ENCODE results near the gene HNRNPH2. TPM values are rescaled to one million over a fixed set of nuclear protein-coding genes. Genes with fewer than 3 reads are reported as not detected.

The HNRNPH2 gene
- total and polyA plus RNA-seq, 9 donors, result 46.4 to 79.6 (median 63.3) TPM

DNA sequence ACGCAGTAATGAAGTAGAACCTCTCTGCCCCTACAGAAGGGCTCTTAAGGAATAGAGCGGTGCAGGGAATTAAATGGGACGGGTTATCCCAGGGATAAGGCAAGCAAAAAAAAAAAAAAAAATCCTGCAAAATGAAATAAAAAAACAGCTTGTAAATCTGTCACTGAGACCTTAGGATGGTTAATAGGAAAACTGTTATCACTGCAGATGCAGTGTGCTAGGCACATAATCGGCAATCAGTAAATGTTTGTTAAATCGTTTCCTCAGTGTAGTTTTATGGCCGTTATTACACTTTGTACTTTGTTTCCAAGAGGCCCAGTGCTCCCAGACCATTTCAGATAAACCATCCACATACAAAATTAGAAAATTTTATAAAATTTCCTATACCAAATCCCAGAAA is 1.0 kb downstream of the HNRNPH2 start:
- DNase-seq, result no peak
- 33 to 47% (median 36%) methylated on average over 6 of the region's 6 CpGs for WGBS, 3 donors
- Histone ChIP-seq H3K4me3 (peak overlapping the region; percentile 55), H3K27ac (no peak overlapping the region), H3K4me1 (ENCODE audit: insufficient read depth) (peaks cover 1% of the 10 kb centered on the region), H3K36me3 (no peaks in the 10 kb centered on the region), H3K9me3 (no peaks in the 10 kb centered on the region), H3K27me3 (no peaks in the 10 kb centered on the region)
- TF ChIP-seq POLR2A (IDR thresholded peaks at IDR 0.05), result no peak
- no peak for TF ChIP-seq EP300 (IDR thresholded peaks at IDR 0.05)
- TF ChIP-seq, protein P1, sequence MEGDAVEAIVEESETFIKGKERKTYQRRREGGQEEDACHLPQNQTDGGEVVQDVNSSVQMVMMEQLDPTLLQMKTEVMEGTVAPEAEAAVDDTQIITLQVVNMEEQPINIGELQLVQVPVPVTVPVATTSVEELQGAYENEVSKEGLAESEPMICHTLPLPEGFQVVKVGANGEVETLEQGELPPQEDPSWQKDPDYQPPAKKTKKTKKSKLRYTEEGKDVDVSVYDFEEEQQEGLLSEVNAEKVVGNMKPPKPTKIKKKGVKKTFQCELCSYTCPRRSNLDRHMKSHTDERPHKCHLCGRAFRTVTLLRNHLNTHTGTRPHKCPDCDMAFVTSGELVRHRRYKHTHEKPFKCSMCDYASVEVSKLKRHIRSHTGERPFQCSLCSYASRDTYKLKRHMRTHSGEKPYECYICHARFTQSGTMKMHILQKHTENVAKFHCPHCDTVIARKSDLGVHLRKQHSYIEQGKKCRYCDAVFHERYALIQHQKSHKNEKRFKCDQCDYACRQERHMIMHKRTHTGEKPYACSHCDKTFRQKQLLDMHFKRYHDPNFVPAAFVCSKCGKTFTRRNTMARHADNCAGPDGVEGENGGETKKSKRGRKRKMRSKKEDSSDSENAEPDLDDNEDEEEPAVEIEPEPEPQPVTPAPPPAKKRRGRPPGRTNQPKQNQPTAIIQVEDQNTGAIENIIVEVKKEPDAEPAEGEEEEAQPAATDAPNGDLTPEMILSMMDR (IDR thresholded peaks at IDR 0.05), result no peak
- intact Hi-C loops (cut with DNase I), result no loop called here

DNA sequence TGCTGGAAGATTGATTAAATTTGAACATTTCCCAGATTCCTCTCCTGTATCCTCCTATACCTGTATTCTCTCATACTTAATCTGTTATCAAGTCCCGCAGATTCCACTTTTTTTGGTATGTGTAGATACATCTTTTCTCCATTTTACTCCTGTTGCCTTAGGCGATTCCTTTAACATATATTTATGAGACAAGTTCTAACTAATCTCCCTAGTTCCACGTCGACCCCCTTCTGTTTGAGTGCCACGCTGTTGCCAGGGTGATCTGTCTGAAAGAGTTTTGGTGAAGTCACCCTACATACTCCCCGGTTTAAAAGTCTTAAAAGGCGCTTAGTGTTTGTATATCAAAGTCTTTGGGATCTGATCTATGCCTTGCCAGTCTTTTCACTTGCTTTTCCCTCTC is 2.4 kb downstream of the HNRNPH2 start:
- TF ChIP-seq EP300 (IDR thresholded peaks at IDR 0.05) (no peak), POLR2A (IDR thresholded peaks at IDR 0.05) (no peak)
- TF ChIP-seq, protein P1 (IDR thresholded peaks at IDR 0.05), result no peak
- Histone ChIP-seq H3K36me3 (no peaks in the 10 kb centered on the region), H3K27me3 (no peaks in the 10 kb centered on the region), H3K27ac (no peak overlapping the region), H3K4me3 (no peak overlapping the region), H3K4me1 (ENCODE audit: insufficient read depth) (peaks cover 1% of the 10 kb centered on the region), H3K9me3 (no peaks in the 10 kb centered on the region)
- intact Hi-C loops (cut with DNase I), result loop anchor here in 2 of 4 donors (5.0 to 10.0 kb wide), 2 partner anchors 74 to 392 kb away; partner anchors contain the start of gene ARMCX4 (in 1 of the 2)
- WGBS, 3 donors, result 40 to 50% (median 50%) methylated on average over 7 of the region's 7 CpGs
- DNase-seq, result no peak

DNA sequence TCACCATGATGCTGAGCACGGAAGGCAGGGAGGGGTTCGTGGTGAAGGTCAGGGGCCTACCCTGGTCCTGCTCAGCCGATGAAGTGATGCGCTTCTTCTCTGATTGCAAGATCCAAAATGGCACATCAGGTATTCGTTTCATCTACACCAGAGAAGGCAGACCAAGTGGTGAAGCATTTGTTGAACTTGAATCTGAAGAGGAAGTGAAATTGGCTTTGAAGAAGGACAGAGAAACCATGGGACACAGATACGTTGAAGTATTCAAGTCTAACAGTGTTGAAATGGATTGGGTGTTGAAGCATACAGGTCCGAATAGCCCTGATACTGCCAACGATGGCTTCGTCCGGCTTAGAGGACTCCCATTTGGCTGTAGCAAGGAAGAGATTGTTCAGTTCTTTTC is 4.0 kb downstream of the HNRNPH2 start:
- H3K27ac ChIP-seq, result no peak overlapping the region
- intact Hi-C loops (cut with DNase I), result loop anchor here in 2 of 4 donors (5.0 to 10.0 kb wide), 2 partner anchors 73 to 390 kb away; partner anchors contain the start of gene ARMCX4 (in 1 of the 2)
- TF ChIP-seq EP300 (IDR thresholded peaks at IDR 0.05), result no peak
- TF ChIP-seq, protein P1 (IDR thresholded peaks at IDR 0.05), result no peak
- TF ChIP-seq POLR2A (IDR thresholded peaks at IDR 0.05), result no peak

DNA sequence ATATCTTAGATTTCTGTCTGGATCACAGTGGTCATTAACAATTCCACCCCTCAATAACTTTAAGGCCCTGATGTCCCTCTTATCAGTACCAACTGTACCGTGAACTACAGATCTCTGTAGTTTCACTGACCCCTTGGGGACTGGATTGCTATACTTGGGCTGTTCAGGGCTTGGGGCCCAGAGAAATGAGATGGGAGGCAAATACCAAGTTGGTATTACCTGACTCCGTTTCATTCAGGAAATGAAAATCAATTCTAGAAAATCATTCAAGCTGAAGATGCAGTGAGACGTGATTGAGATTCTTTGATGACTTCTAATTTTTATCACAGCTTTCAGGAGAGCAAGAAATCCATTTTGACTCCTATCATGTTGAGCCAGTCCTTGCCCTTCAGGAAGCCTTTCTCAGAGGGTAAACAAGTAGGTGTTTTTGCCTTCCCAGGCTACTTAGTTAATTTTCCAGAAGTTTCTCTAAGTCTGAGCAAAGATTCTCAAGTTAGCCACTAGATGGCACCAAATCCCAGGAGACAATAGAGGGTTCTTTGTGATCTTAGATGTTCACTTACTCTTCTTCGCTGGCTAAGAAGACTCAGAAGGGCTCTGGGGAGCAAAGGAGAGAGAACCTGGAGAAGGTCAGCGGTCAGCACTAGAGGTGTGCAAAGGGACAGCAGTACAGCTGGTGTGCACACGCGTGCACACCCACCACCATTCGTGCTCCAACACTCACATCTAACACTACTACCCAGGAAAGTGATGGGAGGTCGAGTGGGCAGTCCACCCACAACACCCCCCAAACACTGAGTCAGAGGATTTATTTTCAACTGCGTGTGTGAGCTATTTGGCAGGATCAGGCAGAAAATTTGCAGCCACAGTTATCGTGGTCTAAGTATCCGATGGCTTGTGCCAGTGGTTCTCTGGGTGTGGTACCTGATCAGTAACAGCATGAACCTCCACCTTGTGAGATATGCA is 7.4 kb downstream of the HNRNPH2 start:
- H3K9me3 ChIP-seq, result no peaks in the 10 kb centered on the region
- H3K27ac ChIP-seq, result peak overlapping the region; percentile 4 to 70
- H3K4me1 ChIP-seq (ENCODE audit: insufficient read depth), result peaks cover 6% of the 10 kb centered on the region
- no peaks in the 10 kb centered on the region for H3K36me3 ChIP-seq
- no peak overlapping the region for H3K4me3 ChIP-seq
- H3K27me3 ChIP-seq, result no peaks in the 10 kb centered on the region
- TF ChIP-seq, protein P1 (IDR thresholded peaks at IDR 0.05), result peak; percentile 56 to 74 (median 59)
- TF ChIP-seq EP300 (IDR thresholded peaks at IDR 0.05), result no peak
- 27 to 36% (median 29%) methylated on average over 12 of the region's 12 CpGs for WGBS, 3 donors
- intact Hi-C loops (cut with DNase I), result loop anchor here in 1 of 4 donors (5.0 to 10.0 kb wide), 2 partner anchors 69 to 382 kb away; partner anchors contain the start of gene ARMCX4
- DNase-seq, result peak in 3 of 5 donors; percentile 27 to 42 (median 40)

More for the DNA sequence above, 4.0 kb downstream of the HNRNPH2 start:
- H3K4me1 ChIP-seq (ENCODE audit: insufficient read depth), result peaks cover 6% of the 10 kb centered on the region
- H3K27me3 ChIP-seq, result no peaks in the 10 kb centered on the region
- H3K36me3 ChIP-seq, result no peaks in the 10 kb centered on the region
- 74 to 76% (median 75%) methylated on average over 10 of the region's 10 CpGs for WGBS, 3 donors
- H3K4me3 ChIP-seq, result no peak overlapping the region
- DNase-seq, result no peak
- no peaks in the 10 kb centered on the region for H3K9me3 ChIP-seq
